ENCODE results near the gene PHYHD1. TPM values are rescaled to one million over a fixed set of nuclear protein-coding genes. Genes with fewer than 3 reads are reported as not detected.

Gene PHYHD1
- total RNA-seq, 2 donors from 2014 or later: 0.24 to 1.1 TPM

Other genes with a start within 250 kb of the PHYHD1 start
- 100 to 1,000 TPM; 495 to 800 TPM for gene SET, start 231.8 kb upstream of the PHYHD1 start, total RNA-seq
- gene PKN3, start 218.5 kb upstream of the PHYHD1 start, total RNA-seq: 1 to 10 TPM; 7.0 to 8.0 TPM
- gene ZDHHC12, start 196.9 kb upstream of the PHYHD1 start, total RNA-seq: 10 to 100 TPM; 56.3 to 72.3 TPM
- 10 to 100 TPM; 21.5 to 22.4 TPM for gene ZER1, start 149.1 kb upstream of the PHYHD1 start, total RNA-seq
- 10 to 100 TPM; 25.9 to 33.4 TPM for gene TBC1D13, start 133.7 kb upstream of the PHYHD1 start, total RNA-seq
- 10 to 100 TPM; 18.4 to 23.7 TPM for gene ENDOG, start 102.5 kb upstream of the PHYHD1 start, total RNA-seq
- 100 to 1,000 TPM in 1 of 2 donors, 10 to 100 TPM in 1; 89.5 to 152 TPM for gene SPOUT1, start 91.2 kb upstream of the PHYHD1 start, total RNA-seq
- 10 to 100 TPM in 1 of 2 donors, 1 to 10 TPM in 1; 6.7 to 19.9 TPM for gene KYAT1, start 39.0 kb upstream of the PHYHD1 start, total RNA-seq
- 10 to 100 TPM; 25.6 to 28.2 TPM for gene LRRC8A, start 38.8 kb upstream of the PHYHD1 start, total RNA-seq
- gene DOLK, start 26.6 kb downstream of the PHYHD1 start, total RNA-seq: 10 to 100 TPM in 1 of 2 donors, 1 to 10 TPM in 1; 8.7 to 11.5 TPM
- gene NUP188, start 26.7 kb downstream of the PHYHD1 start, total RNA-seq: 100 to 1,000 TPM; 103 to 143 TPM
- gene SH3GLB2, start 107.3 kb downstream of the PHYHD1 start, total RNA-seq: 10 to 100 TPM; 57.8 to 99.0 TPM
- 10 to 100 TPM; 42.4 to 82.6 TPM for gene MIGA2, start 115.6 kb downstream of the PHYHD1 start, total RNA-seq
- gene DOLPP1, start 160.1 kb downstream of the PHYHD1 start, total RNA-seq: 10 to 100 TPM; 18.6 to 24.1 TPM
- 10 to 100 TPM; 11.9 to 12.7 TPM for gene CRAT, start 189.8 kb downstream of the PHYHD1 start, total RNA-seq
- gene PTPA, start 190.4 kb downstream of the PHYHD1 start, total RNA-seq: 100 to 1,000 TPM in 1 of 2 donors, 10 to 100 TPM in 1; 75.7 to 133 TPM